HPDE6-E6E7 (cell line): Measurements from ENCODE around the gene PIP5K1B.

Experiments
- DNase-seq: peaks from one replicate; pipeline ENCODE4 v3.0.0; 2011; ENCODE audit warnings: missing footprints; ENCODE audit errors: extremely low spot score

PIP5K1B gene

DNA sequence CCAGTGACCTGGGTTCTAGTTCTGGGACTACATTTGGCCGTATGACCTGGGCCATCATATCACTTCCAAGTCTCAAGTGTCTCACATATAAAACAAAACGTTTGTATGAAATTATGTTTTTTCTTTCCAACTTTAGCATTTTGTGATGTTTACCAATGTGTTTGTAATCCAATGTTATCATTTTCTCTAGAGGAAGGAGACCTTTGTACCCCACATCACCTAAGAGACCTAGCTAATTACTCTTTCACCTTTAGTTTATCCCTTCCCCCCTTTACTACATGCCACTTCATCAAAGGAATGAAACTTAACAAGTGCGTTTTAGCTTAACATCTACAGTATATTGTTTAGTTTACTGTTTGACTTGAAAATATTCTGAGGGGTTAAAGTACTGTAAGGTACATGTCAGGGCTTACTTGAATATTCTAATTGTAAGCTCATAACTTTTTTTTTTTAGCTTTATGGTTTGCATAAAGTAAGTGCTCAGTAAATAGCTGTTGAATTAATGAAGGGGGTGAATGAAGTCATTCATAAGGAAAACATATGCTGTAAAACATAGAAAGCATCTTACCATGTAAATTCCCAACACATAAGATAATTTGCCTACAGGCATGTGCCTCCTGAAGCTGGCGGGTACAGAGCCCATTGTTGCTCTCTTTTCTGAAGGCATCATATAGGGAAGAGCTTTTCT, 2.9 kb downstream of the PIP5K1B start:
- DNase-seq: no peak

DNA sequence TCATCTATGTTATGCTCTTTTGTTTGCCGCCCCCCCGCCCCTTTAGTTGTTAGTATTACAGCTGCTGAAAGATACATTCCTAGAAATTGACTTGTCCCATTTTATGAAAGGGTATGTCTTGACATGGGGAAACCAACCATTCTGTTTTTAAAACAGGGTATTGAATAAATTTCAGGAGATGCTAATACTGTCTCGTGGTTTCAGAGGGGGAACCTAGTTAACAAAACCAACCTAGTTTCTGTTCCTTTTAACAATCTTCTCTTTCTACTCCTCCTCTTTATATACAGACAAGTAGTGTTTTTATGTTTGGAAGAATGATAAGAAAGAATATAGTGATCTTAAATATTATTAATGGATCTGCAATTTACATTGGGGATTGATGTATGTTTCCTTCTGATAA, 3.5 kb downstream of the PIP5K1B start:
- no peak for DNase-seq

DNA sequence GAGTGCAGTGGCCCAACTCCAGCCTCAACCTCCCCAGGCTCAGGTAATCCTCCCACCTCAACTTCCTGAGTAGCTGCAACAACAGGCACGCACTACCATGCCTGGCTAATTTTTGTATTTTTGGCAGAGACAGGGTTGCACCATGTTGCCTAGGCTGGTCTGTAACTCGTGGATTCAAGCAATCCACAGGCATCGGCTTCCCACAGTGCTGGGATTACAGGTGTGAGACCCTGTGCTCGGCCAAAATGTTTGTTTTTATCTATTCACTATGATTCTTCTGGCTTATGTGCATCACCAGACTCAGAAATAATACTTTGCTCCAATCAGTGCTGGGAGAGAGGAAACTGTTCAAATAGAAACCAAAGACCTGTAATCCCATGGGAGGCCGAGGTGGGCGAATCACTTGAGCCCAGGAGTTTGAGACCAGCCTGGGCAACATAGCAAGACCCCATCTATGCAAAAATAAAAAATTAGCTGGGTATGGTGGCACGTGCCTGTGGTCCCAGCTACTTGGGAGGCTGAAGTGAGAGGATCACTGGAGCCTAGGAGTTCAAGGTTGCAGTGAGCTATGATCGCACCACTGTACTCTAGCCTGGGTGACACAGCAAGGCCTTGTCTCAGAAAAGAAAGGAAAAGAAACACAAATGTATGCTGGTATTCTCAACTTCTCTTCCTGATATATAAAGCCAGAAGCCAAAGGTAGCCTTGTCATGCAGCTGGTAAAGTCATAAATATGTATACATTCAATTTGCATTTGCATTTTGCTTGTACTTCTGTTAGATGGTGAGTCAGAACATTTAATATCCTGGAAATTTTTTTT, 4.5 kb downstream of the PIP5K1B start:
- no peak for DNase-seq

DNA sequence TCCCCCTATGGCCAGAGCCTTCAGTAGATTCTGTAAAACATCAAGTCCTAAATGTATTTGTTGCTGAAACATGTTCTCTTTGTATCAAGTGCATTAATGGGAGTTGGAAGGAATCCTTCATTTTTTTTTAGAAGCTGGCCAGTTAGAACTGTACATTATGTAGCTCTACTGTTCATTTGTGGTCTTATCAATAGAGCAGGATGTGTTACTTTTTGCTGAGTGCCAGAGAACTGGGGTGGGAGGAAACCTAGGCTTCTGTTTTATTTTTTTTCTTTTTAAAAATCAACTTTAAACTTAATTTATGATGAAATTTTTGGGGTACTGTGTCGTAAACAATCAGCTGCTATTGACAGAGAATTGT, 5.1 kb downstream of the PIP5K1B start:
- DNase-seq: no peak

DNA sequence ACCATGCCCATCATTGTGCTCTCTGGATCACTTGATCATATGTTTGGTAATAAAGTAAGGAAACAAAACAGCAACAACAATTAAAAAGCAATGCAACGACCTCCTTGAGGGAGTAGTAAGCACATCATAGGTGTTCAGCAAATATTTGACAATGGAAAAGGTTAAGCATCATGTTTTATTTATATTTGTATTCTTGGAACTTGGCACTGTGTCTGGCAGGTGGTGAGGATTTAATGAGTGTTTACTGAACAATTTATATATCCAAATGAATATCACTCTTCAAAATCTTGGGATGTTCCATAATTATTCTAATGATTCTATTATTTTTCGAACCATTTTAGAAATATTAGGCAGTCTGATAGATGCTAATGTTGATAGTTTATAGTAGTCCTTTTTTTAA, 6.2 kb downstream of the PIP5K1B start:
- DNase-seq: no peak

DNA sequence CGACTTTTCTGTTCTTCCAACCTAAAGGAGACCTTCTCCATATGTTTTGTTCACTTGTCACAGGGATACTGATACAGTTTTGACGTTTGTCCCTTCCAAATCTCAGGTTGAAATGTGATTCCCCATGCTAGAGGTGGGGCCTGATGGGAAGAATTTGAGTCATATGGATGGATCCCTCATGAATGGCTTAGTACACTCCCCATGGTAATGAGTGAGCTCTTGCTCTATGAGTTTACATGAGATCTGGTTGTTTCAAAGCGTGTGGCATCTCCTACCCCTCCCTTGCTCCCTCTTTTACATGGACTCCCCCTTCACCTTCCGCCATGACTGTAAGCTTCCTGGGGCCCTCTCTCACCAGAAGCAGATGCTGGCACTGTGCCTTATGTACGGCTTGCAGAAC, 6.9 kb downstream of the PIP5K1B start:
- no peak for DNase-seq

DNA sequence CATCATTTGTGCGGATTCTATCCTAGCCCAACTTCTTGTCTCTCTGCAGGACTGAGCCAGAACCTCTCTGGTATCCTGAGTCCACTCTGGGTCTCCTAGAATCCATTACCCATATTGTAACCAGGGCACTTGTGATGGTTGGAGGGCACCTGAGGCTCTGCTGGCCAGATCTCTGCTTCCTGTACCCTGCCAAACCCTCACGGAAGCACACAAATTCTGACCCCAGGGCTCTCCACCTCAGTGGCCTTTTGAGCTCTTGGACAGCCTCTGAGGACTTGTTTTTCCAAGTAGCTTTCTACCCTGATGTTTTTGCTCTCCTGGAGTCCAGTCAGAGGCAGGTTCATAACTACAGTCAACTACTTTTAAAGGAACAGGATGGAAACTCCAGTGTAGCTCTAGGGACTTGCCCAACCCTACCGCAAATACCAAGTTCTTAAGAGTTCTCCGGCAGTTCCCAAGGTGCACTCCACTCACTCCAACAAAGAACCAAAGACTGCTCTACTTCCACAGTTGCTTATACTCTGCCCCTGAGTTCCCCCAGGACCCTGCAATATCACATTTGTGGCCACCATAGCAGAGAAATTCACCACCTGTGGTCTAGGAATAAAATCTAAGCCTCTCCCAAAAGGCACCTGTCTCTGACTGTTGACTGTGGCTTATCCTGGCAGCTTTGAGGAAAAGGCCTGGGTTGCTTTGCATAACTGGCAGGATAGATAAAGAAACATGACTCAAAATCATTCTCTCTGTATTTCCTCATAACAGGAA, 9.6 kb downstream of the PIP5K1B start:
- no peak for DNase-seq

DNA sequence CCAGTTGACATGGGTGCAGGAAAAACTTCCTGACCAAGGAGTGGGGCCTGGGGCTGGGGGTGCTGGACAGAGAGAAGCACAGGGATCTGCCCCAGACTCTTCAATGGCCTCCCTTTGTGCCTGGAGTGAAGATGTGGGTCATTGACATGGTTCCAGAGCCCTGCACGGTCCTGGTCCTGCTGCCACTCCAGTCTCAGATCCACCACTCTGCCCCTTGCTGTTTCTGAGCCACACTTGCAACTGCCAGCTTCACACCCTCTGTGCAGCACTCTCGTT, 10.1 kb downstream of the PIP5K1B start:
- no peak for DNase-seq

DNA sequence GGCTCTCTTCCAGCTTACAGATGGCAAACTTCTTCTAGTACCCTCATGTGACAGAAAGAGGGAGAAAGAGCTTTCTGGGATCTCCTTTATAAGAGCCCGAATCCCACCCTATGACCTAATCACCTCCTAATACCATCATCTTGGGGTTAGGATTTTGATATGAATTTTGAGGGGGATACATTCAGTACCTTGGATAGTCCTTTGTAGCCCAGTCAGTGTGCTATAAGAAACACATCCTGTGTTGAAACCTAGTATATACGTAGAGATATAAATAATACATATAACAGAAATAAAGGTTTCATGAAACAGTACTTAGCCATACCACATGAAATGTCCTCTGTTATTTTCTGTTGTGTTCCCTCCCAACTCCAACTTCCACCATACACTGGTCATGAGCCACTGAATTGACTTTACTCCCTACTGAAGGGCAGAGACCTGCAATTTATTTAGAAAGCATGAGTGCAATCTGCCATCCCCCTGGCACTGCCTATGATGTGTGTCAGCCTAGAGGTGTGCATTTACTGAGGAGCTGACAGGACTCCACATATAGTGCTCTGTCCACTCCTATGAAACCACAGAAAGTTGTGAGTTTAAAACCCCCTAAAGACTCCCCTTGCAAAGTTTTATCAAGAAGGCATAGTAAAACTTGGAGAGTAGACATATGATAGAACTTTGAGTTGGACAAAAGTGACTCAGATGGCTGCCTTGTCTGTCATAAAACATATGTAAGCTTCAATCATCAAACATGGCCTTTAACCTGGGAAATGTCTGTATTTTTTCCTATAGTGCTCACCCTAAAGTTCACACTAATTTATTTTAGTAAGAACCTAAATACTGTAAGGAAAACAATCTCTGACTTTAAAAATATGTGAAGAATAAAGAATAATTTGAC, 12.8 kb downstream of the PIP5K1B start:
- DNase-seq: no peak

DNA sequence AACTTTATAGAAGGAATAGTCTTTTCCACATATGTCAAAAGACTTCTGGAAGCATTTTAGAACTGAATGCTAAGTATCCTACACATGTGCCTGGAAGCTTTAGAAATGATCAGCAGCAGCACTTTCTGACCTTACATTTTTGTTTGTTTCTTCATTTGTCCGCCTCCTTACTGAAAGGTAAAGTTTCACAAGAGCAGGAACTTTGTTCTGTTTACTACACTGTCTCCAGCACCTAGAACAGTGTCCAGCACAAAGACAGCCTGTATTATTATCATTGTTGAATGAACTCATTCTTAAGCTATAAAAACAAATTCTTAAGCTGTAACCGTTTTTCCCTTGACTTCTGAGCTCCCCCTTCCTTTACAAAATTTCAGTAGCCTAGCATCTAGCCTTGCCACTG, 14.8 kb downstream of the PIP5K1B start:
- DNase-seq: no peak

DNA sequence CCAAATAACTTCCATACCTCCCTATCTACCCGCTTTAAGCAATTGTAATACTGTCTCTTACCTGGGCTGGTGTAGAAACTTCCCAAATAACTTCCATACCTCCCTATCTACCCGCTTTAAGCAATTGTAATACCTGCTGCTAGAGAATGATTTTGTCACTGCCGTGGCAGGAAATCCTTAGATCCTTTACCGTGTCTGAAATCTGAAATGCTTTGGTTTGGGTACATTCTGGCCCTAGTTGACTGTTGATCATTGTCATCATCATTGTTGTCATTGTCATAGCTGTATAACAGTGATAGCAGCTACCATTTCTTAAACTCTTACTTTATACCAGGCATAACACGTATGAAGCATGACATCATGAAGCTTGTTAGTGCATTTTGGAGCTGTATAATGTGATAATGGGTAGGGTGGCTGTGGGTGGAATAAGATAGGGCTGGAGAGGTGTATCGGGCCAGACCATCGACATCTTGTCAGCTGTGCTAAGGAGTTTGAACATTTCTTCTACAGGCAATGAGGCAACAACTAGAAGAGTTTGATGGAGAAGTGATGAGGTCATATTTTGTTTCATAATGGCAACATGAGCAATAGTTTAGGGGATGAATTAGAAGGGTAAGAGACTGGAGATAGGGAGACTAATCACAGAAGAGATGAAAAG, 15.7 kb downstream of the PIP5K1B start:
- no peak for DNase-seq

DNA sequence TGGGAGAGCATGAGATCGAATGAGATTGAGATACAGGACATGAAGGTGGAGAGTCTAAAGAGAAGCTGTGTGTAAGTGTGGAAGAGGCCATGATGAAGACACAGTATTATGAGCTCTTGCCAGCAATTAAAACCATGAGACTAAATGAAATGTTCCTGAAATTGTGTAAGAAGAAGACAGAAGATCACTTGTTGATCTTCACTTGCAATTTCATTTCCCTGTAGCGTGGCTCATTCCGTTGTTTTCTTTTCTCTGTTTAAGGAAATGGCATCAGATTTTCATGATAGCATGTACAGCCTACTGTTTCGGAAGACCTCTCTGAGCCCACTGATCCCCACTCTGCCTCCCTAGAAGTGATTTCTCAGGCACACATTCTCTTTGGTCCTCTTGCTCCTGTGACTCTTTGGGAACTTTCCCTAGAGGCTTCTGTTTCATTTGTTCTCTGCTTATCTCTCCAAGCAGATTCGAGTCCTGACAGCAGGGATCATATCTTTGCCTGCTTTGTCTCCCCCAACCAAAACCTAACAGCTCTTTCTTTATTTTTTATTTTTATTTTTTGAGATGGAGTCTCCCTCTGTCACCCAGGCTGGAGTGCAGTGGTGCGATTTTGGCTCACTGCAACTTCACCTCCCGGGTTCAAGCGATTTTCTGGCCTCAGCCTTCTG, 16.8 kb downstream of the PIP5K1B start:
- DNase-seq: no peak

DNA sequence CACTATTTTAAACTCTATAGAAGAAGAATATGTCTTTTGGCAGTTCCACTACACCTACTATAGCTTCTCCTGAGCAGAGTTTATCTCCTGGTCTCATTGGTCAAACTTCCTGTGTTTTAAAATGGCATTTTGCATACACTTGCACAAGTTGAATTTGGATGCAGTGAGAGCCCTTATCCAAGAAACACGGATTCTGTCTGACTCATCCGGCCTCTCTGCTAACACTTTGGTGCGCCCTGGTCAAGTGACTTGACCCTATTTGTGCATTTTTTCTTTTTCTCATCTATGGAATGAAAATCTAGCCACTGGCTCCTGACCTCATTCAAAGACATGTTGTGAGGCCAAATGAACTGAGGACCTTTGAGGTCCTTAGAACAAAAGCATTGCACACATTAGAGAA, 20.0 kb downstream of the PIP5K1B start:
- no peak for DNase-seq

DNA sequence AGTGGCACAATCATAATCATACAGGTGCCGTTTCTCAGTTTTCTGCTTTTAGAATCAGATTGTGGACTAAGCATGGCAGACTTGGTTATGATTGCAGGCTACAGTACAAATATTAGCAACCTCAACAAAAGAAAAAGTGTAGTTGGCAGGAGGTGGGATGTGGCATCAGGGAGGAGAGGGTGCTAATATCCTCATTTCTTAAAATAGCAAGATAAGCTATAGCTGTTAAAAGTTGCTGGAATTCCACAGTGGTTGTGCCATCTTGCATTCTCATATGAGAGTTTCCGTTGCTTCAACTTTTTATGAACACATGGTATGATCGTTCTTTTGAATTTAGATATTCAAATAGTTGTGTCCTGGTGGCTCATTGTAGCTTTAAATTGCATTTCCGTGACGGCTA, 21.4 kb downstream of the PIP5K1B start:
- DNase-seq: no peak

DNA sequence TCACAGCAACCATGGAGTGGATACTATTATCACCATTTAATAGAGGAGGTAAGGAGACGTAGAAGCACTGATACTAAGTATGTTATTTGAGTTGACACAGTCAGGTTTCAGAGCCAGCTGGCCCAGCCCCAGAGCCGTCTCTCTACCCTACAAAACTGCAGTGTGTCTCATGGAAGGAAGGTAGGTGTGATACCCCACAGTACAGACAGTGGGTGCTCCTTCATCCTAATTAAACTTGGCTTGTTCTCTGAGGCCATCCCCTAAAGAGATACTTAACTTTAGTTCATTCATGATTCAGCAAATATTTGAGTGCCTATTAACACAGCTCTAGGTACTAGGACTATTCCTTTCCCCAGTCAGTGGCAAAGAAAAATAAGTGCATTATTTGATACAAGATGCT, 22.6 kb downstream of the PIP5K1B start:
- no peak for DNase-seq

DNA sequence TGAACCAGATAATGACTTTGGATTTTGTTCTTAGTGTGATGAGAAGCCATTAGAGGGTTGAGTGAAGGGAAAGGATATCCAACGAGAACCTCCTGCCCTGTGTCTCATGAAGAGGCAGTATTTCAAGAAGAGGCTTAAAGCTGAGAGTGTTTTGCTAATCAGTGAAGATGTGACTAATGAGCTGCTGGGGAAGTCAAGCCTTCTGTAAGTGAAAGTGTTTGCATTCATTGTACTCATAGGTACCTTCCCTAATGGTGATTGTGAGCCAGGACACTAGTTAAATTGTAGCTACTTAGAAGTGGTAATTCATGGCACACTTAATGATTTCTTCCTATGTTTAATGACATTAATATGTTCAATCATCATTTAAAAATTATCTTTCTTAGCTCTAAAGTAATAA, 23.7 kb downstream of the PIP5K1B start:
- no peak for DNase-seq

DNA sequence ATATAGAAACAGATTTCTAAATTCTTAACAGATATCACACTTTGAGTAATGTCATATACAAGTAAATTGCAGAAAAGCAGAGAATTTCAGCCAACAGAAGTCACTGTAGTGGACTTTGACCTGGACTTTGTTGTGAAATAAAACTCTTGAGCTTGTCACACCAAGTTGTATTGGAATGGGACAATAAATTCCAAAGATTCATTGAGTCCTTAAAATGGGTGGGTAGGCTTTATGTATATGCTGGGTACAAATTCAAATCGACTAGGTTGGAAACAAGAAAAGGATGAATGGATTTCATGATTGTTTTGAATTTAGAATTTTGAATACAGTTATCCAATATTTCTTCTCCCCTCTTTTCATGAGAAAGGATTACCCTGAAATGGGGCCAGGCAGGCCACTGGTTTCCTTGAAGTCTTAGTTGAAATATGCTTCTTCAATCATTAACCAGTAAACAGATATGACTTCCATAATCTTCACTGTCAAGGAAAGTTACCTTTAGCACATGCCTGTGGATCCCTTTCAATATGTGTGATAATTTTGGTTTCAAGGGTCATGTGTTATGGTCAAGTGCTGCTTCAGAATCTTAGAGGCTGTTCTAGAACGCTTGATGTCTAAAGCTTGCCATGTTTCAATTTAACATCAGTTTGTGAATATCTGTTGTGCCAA, 25.7 kb downstream of the PIP5K1B start:
- no peak for DNase-seq

DNA sequence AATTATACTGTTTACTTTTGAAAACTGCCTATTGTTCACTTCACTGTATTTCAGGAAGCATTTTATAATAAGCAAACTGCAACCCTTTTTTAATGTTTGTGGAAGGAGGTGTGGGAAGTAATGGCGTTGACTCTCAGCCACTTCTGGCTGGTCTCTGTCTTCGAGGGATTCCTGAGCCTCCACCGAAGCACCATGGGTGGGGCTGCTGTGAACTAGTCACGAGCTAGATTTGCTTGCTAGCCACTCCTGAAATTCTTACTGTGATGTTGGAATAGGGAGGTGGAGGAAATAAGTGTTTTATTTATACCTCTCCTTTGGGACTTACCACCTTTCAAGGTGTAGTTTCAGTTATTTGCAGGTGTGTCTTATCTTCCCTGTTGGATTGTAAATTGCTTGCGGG, 26.8 kb downstream of the PIP5K1B start:
- DNase-seq: no peak

DNA sequence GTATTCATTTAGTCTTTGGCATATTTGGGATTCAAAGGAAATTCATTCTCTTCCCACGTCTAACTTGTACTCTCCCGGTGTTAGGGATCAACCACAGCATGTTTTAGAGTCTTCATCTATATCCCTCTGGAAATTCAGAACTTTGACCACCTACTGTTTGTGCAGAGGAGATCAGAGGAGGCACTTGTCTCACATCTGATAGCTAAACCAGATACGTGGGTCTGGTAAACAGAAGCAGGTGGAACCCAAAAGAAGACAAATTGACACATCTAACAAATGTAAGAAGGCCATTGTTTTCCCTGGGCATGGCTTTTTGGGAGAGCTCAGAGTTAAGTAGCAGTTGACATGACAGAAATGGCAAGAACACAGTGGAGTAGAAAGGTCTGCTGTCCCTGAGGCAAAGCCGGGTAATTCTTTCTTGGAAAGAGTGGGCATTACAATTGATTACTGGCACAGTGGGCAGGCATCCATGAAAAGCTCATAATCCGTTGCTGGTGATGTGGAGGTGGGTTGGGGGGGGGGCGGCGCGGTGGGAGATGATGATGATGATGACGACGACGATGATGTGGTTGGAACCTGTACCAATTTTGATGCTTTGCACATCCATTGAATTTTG, 27.5 kb downstream of the PIP5K1B start:
- DNase-seq: no peak

DNA sequence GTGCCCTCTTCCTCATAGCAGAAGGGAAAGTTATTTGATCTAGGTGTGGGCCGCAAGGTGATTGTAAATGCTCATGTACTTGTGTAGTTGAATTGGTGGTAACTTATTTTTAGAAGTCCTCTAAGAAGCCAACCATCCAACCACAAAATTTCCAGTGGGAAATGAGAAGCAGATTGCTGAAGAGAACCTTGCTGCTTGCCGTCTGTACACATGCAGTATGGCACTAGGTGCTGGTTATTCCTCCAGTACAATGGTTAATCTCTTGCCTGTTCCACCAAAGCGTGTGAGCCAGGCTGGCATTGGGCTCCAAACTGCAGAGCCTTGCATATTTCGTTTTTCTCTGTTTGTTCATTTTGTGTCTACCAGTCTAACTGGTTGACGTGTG, 28.0 kb downstream of the PIP5K1B start:
- no peak for DNase-seq
